OCI-LY1 (cell line): ENCODE measurements around the gene CPPED1.

Source experiments
- EZH2 ChIP-seq: fragments of 200-600 bp; sonication (generic), shearing (Covaris generic); IDR thresholded peaks from 2 replicates; pipeline ENCODE4 v1.8.0; 2017; ENCODE audit warnings: borderline replicate concordance, mixed run types, mild to moderate bottlenecking, antibody characterized with exemption, low read length, moderate library complexity, mixed read lengths
- TF ChIP-seq, protein P1 (sequence below): fragments of 200-600 bp; sonication (generic), shearing (Covaris generic); IDR thresholded peaks from 2 replicates; pipeline ENCODE4 v1.5.1; 2017; ENCODE audit warnings: mild to moderate bottlenecking, antibody characterized with exemption, low read length, moderate library complexity, mixed read lengths

DNA sequence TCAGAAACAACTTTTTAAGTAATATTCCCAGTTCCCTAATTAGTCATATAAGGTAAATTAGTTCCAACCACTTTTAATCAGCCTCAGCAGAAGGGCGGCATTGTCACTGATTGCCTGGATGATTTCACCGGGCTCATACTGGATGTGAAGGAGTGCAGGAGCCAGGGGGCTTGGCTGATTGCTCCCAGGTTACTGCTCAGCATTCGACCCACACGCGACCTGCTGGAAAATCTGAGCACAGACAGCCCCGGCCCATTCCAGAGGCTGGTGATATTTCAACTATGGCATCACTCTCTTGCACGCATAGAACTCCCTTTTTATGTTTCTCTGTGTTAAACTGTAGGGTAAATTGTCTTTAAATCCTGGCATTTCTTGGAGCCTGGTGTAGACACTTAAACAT lies 34.2 kb downstream of the CPPED1 start:
- TF ChIP-seq, protein P1, sequence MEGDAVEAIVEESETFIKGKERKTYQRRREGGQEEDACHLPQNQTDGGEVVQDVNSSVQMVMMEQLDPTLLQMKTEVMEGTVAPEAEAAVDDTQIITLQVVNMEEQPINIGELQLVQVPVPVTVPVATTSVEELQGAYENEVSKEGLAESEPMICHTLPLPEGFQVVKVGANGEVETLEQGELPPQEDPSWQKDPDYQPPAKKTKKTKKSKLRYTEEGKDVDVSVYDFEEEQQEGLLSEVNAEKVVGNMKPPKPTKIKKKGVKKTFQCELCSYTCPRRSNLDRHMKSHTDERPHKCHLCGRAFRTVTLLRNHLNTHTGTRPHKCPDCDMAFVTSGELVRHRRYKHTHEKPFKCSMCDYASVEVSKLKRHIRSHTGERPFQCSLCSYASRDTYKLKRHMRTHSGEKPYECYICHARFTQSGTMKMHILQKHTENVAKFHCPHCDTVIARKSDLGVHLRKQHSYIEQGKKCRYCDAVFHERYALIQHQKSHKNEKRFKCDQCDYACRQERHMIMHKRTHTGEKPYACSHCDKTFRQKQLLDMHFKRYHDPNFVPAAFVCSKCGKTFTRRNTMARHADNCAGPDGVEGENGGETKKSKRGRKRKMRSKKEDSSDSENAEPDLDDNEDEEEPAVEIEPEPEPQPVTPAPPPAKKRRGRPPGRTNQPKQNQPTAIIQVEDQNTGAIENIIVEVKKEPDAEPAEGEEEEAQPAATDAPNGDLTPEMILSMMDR, result no peak
- no peak for TF ChIP-seq EZH2
